ENCODE results near the gene FBXW11. TPM values are rescaled to one million over a fixed set of nuclear protein-coding genes. Genes with fewer than 3 reads are reported as not detected.

Gene FBXW11
- total RNA-seq, 4 donors from 2014 or later: 22.8 to 44.8 (median 40.3) TPM

- intact Hi-C loops (cut with DNase I; ENCODE audit: low total_unique reads) (no loop called here), in situ Hi-C loops (cut with MboI; ENCODE audit: low pct_ligation_motif_present in 1 of 4, low pct_unique_long_range_greater_than_20kb in 1 of 4, low sequenced_read_pairs in 3 of 4) (no loop called here)
- H3K27ac ChIP-seq: no peak overlapping the region
- H3K4me1 ChIP-seq: peaks cover 0 to 29% (median 10%) of the 10 kb centered on the region in 4 donors
- H3K27me3 ChIP-seq: no peaks in the 10 kb centered on the region
- no peak for DNase-seq
- no peak overlapping the region for H3K4me3 ChIP-seq
- peaks cover 3 to 8% of the 10 kb centered on the region in 2 donors for H3K9me3 ChIP-seq
- no peak for TF ChIP-seq EP300 (IDR thresholded peaks at IDR 0.05; ENCODE audit: low read depth)
- TF ChIP-seq POLR2AphosphoS5 (IDR thresholded peaks at IDR 0.05): no peak
- TF ChIP-seq CTCF (IDR thresholded peaks at IDR 0.05): no peak
- TF ChIP-seq POLR2A (IDR thresholded peaks at IDR 0.05): no peak
- H3K36me3 ChIP-seq: no peaks in the 10 kb centered on the region
Measured at GRCh38 chr5:171938358-171938757, 68.1 kb downstream of the FBXW11 start.

DNA sequence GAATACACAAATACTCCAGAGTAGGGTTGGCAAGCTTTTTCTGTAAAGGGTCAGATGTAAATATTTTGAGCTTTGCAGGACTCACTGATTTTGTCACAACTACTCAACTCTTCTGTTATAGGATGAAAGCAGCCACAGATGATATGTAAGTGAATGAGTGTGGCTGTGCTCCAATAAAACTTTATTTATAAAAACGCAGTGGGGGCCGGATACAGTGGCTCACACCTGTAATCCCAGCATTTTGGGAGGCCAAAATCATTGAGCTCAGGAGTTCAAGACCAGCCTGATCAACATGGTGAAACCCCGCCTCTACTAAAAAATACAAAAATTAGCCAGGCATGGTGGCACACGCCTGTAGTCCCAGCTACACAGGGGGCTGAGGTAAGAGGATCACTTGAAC is 69.1 kb downstream of the FBXW11 start:
- peaks cover 3 to 8% of the 10 kb centered on the region in 2 donors for H3K9me3 ChIP-seq
- no peaks in the 10 kb centered on the region for H3K27me3 ChIP-seq
- no peak for DNase-seq
- intact Hi-C loops (cut with DNase I; ENCODE audit: low total_unique reads) (no loop called here), in situ Hi-C loops (cut with MboI; ENCODE audit: low pct_ligation_motif_present in 1 of 4, low pct_unique_long_range_greater_than_20kb in 1 of 4, low sequenced_read_pairs in 3 of 4) (no loop called here)
- 95% methylated on average over 4 of the region's 4 CpGs; no CpG with 5 or more reads in 1 of the 2 donors for WGBS, 2 donors (ENCODE audit: low coverage in 1 of 2)
- H3K4me1 ChIP-seq: peaks cover 0 to 19% (median 6%) of the 10 kb centered on the region in 4 donors
- no peak for TF ChIP-seq POLR2A (IDR thresholded peaks at IDR 0.05)
- TF ChIP-seq CTCF (IDR thresholded peaks at IDR 0.05): no peak
- H3K4me3 ChIP-seq: no peak overlapping the region
- no peak overlapping the region for H3K27ac ChIP-seq
- H3K36me3 ChIP-seq: no peaks in the 10 kb centered on the region

GRCh38 chr5:171934586-171934985 is 71.9 kb downstream of the FBXW11 start:
- Histone ChIP-seq H3K4me1 (no peaks in the 10 kb centered on the region), H3K9me3 (peaks cover 3 to 8% of the 10 kb centered on the region in 2 donors), H3K27ac (no peak overlapping the region), H3K4me3 (no peak overlapping the region), H3K36me3 (no peaks in the 10 kb centered on the region), H3K27me3 (no peaks in the 10 kb centered on the region)
- intact Hi-C loops (cut with DNase I; ENCODE audit: low total_unique reads): no loop called here
- WGBS, 2 donors (ENCODE audit: low coverage in 1 of 2): 98 to 100% methylated on average over 2 to 5 of the region's 5 CpGs
- no peak for TF ChIP-seq EP300 (IDR thresholded peaks at IDR 0.05; ENCODE audit: low read depth)
- TF ChIP-seq CTCF (IDR thresholded peaks at IDR 0.05): no peak
- no peak for TF ChIP-seq POLR2A (IDR thresholded peaks at IDR 0.05)
- no peak for TF ChIP-seq POLR2AphosphoS5 (IDR thresholded peaks at IDR 0.05)
- in situ Hi-C loops (cut with MboI; ENCODE audit: low pct_ligation_motif_present in 1 of 4, low pct_unique_long_range_greater_than_20kb in 1 of 4, low sequenced_read_pairs in 3 of 4): no loop called here
- DNase-seq: no peak

DNA sequence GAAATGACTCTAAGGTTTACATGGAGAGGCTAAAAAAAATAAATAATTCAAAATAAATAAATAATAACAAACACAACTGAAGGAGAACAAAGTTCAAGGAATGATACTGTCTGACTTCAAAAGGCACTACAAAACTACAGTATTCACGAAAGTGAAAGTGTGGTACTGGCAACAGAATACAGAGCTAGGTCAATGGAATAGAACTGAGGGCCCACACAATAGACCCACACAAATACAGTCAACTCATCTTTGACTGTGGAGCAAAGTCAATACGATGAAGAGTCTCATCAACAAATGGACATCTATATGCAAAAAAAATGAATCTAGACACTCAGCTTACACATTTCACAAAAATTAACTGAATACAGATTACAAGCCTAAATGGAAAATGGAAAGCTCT is 75.3 kb downstream of the FBXW11 start:
- no peak overlapping the region for H3K4me3 ChIP-seq
- intact Hi-C loops (cut with DNase I; ENCODE audit: low total_unique reads): no loop called here
- in situ Hi-C loops (cut with MboI; ENCODE audit: low pct_ligation_motif_present in 1 of 4, low pct_unique_long_range_greater_than_20kb in 1 of 4, low sequenced_read_pairs in 3 of 4): no loop called here
- no peaks in the 10 kb centered on the region for H3K4me1 ChIP-seq
- no peaks in the 10 kb centered on the region for H3K36me3 ChIP-seq
- no peak for DNase-seq
- no peak for TF ChIP-seq POLR2A (IDR thresholded peaks at IDR 0.05)
- no peak for TF ChIP-seq POLR2AphosphoS5 (IDR thresholded peaks at IDR 0.05)
- TF ChIP-seq CTCF (IDR thresholded peaks at IDR 0.05): no peak
- TF ChIP-seq EP300 (IDR thresholded peaks at IDR 0.05; ENCODE audit: low read depth): no peak
- H3K27me3 ChIP-seq: no peaks in the 10 kb centered on the region
- H3K9me3 ChIP-seq: peaks cover 3 to 8% of the 10 kb centered on the region in 2 donors
- 82 to 83% methylated on average over 2 of the region's 2 CpGs for WGBS, 2 donors (ENCODE audit: low coverage in 1 of 2)
- H3K27ac ChIP-seq: no peak overlapping the region

Measured in transverse colon (tissue), 4 donors.